G401 (cell line): ENCODE results near the gene M1AP. TPM values are rescaled to one million over a fixed set of nuclear protein-coding genes. Genes with fewer than 3 reads are reported as not detected.
A peak's percentile ranks its signal among the peaks of the same experiment; 100 is the strongest.

Experiments used
- DNase-seq: peaks from one replicate; pipeline ENCODE4 v3.0.0-alpha.2; 2015; ENCODE audit warnings: low spot score
- in situ Hi-C: cut with HindIII; loops from 2 replicates; pipeline ENCODE4 v1.10.0; 2016; ENCODE audit warnings: low sequenced_read_pairs, mixed read lengths
- total RNA-seq: library from RNA; depleted of rRNA; stranded (reverse); fragments of >200 nt; shearing (Covaris generic); gene quantifications from 2 replicates; pipeline ENCODE4 v1.2.3, GENCODE V29; 2014

Gene M1AP
- total RNA-seq, 1 experiment from 2014 or later, result not detected

GRCh38 chr2:74603282-74604000 lies 44.7 kb downstream of the M1AP start:
- no peak for DNase-seq
- in situ Hi-C loops, result no loop called here

- no peak for DNase-seq
- in situ Hi-C loops, result no loop called here
These were observed 45.4 kb downstream of the M1AP start for GRCh38 chr2:74602586-74603281.

- in situ Hi-C loops, result no loop called here
- no peak for DNase-seq
These were observed 48.5 kb downstream of the M1AP start for GRCh38 chr2:74599676-74600075.

DNA sequence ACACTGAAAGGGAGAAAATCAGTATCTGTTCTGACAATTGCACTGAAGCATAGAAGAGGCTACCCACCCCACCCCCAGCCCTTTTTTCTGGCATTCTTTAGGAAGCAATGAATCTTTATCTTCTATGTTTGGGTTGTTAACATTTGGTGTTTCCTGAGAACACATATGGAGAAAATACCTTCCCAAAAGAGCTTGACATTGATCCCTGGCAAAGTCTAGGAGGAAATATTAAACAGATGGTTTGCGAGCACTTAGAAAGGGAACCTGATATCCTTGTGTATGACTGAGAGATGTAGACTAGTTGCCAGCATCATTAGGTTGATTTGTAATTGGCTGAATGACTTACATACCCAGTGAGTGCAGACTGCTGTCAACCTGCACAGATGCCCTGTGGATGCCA lies 50.7 kb downstream of the M1AP start:
- no peak for DNase-seq
- in situ Hi-C loops, result no loop called here

DNA sequence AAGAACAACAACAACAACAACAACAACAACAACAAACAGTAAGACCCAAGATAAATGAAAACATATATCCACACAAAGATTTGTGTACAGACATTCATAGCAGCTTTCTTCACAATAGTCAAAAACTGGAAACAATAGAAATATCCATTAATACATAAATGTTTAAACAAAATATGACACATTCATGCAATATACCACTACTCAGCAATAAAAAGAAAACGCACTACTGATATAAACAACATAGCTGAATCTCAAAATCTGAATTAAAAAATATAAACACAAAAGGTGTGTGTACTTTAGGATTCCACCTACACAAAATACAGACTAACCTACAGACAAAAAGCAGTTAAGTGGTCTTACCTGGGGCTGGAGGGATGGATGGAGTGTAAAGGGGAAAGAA lies 51.5 kb downstream of the M1AP start:
- in situ Hi-C loops, result no loop called here
- DNase-seq, result no peak

- in situ Hi-C loops, result no loop called here
- no peak for DNase-seq
These were observed 54.0 kb downstream of the M1AP start for GRCh38 chr2:74593826-74594772.

- DNase-seq, result no peak
- in situ Hi-C loops, result no loop called here
These were observed 59.5 kb downstream of the M1AP start for GRCh38 chr2:74588664-74589063.

DNA sequence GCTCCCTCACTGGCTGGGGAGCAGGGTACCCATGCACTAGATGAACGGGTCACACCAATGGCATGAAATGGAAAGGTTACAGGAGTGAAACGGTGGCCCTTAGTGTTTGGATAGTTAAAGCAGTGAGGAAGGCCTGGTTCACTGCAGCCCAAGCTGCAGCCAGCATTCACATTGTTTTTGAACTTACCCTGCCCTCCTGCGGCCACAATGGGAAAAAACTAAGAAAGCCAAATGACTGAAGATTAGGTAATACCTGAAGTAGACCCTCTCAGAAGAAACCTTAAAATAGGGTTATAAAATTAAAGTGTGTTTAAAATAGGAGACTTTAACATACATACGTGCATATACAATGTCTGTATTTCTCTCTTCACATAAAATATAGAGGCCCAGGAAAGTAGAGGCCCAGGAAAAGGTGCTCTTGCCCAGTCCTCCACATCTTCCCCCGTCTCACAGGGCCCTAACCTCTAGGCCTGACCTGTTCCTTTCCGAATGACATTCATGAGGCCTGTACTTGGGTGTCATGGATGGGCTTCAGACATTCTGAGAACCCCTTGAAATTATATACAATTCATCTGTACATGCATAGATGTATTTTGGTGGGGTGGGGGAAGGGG lies 60.4 kb downstream of the M1AP start:
- in situ Hi-C loops, result no loop called here
- peak; percentile 76 for DNase-seq

DNA sequence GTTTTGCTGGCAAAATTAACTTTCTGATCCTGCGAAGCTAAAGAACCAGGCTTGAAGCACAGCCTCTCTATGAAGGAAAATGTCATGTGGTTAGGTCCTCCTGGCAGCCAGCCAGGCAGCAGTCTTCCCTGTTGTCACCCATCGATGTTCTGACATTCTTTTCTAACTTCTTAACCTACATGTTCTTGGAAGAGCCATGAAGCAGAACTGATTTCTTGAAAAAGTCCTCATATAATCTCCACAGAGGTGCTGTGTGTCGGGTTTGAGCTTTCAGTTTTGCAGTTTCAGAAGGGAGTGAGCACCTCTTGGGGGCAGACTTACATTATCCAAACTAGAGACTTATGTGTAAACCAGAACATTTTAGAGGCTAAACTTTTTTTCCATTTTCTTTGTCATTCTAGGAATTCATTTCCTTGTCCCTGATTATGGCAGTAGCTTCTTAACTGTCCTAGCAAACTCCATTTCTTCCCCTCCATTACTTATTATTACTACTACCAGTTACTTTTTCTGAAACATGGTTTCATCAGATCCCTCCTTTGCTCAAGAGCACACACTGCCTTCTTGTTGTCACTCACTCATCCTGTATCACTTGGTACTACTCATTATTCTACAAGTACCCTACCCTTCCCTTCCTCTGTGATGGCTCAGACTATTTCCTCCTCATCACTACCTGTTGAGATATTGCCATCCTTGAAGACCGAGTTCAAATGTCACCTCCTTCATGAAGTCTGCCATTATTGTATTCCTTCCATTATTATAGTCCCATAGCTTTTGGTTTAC lies 62.5 kb downstream of the M1AP start:
- in situ Hi-C loops, result no loop called here

DNA sequence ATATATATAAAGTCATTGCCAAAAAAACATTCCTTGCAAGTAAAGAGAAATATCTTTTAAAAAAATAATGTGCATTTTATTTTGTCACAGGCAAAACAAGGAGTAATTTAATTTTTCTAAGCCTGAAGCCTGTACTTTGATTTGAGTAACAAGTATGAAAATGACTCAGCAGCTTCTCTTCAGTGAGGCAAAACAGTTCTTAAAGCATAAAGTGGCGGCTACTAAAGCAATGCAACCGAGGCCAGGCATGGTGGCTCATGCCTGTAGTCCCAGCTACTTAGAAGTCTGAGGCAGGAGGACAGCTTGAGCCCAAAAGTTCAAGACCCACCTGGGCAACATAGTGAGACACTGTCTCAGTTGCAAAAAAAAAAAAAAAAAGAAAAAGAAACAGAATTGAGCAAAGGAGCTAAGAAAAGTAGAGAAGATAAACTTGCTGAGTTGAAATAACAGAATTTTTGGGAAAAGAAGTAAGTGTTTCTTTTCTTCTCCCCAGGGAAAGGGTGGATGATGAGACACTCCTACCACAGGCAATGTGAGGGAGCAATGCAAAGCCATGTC lies 64.0 kb downstream of the M1AP start:
- in situ Hi-C loops, result no loop called here
- no peak for DNase-seq

More for the DNA sequence above, 62.5 kb downstream of the M1AP start:
- peak; percentile 4 for DNase-seq

GRCh38 chr2:74583504-74583903 lies 64.6 kb downstream of the M1AP start:
- DNase-seq, result no peak
- in situ Hi-C loops, result no loop called here

DNA sequence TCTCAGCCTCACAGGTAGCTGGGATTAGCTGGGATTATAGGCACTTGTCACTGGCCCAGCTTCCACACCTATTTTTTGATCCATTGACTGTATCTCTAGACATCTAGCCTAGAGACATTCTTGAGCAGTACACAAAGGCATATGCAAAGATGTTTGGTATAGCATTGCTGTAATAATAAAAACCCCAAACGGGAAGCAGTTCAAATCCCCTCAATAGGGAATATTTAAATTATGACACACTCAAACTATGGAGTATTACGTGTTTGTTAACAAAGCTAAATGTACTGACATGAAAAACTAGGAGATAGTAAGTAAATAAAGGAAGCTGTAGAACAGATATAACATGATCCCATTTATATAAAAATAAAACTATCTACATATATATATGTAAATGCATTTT lies 65.9 kb downstream of the M1AP start:
- in situ Hi-C loops, result no loop called here

DNA sequence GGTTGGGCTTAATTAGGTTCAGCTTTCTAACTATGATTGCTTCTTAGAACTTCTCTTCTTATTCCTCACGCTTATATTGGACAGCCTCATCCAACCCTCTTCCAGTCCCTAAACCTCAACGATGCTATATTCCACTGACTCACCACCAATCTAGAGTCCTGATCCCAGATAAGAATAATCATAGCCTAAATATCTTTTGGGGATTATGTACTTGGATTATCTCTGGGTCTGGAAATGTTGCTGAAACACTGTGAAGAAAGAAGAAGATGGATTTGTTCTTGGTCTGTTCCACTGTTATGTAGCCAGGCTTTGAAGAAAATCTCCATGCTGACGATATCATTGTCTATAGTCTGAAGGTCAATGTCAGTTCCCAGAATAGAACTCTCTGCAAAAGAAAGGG lies 66.7 kb downstream of the M1AP start:
- in situ Hi-C loops, result no loop called here
- DNase-seq, result no peak

More for the DNA sequence above, 65.9 kb downstream of the M1AP start:
- DNase-seq, result no peak

DNA sequence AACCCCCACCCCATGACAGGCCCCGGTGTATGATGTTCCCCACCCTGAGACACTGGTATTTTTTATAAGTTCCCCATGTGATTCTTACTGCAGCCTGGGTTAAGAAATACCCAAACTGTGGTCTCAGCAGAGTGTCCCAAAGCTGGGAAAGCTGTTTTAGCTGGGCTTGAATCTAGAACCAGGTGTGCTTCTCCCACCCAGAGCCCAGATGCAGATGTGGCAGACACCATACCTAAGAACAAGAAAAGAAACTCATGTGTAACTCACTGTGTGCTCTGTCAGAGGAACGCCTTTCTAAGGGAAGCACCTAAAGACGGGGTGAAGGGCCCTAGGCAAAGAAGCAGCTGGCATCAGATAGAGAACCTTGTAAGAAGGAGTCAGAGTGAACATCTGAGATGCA lies 69.7 kb downstream of the M1AP start:
- in situ Hi-C loops, result no loop called here

DNA sequence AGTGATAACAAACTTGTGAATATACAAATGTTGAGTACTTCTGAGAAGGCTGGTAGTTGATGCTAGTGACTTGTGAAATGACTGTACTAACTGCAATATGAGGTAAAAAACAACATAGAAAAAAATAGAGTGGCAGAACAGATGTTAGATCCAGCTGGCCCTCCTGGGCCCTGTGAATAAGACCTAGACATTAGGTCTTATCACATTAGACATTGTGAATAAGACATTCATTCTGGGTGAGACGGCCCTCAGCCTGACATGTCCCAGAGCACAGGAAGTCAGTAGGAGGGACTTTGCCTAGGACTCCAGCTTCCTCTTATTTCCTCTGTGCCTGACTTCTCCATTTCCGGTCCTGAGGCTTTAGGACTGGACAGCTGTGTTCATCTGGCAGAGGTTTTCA lies 70.7 kb downstream of the M1AP start:
- in situ Hi-C loops, result no loop called here
- DNase-seq, result no peak

More for the DNA sequence above, 69.7 kb downstream of the M1AP start:
- DNase-seq, result no peak

GRCh38 chr2:74576863-74577229 lies 71.3 kb downstream of the M1AP start:
- DNase-seq, result no peak
- in situ Hi-C loops, result no loop called here

DNA sequence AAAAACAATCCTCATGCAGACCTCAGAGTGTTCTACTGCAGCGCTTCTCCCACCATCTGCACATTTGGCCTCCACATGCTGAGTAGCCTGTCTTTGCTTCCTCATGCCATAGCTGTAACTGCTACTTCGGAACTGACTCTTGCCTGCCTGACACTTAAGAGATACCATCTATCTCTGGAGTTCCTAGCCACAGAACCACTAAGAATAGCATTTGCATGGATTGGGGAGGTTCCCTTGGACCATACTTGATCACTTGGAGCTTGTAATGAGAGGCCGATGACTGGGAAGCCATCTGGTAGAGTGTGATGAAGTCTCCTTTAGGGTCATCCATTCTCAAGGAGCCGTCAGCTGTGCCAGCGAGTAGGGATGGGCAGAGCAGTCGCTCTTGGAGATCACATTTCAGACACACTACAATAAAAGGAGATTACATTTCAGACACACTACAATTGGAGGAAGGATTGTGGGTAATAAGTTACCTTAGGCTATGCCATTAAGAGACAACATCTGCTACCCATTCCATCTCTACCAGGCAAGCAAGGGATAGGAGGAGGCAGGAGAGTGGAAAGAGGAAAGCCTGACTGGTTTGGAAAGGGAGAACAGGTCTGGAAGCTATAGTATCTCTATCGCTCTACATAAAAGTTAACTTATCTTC lies 71.8 kb downstream of the M1AP start:
- no peak for DNase-seq
- in situ Hi-C loops, result no loop called here

DNA sequence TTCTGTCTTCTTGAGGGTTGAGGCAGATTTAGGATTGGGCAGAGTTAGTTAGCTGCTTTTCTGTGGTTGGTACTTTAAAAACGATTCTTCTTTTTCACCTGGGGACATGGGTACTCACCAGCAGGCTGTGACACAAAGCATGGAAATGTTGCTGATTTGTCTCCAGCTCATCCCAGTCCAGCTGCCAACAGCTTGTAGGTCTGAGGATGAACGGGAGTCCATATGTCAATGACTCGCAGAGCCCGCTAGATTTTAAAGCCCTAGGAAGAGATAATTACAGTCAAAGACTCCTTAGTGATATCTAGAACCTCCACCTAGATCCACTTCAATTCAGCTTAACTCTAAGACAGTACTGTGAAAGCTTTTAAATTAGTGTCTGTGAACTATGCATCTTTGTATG lies 72.8 kb downstream of the M1AP start:
- DNase-seq, result no peak
- in situ Hi-C loops, result no loop called here
